ENCODE measurements around the gene KSR2. TPM values are rescaled to one million over a fixed set of nuclear protein-coding genes. Genes with fewer than 3 reads are reported as not detected.
"Not testable (repeated sequence)": the region's sequence is repeated elsewhere in the genome, so short reads cannot be mapped to it uniquely, and the experiment has no call there.

Gene KSR2
- polyA plus RNA-seq, 1 donor from 2014 or later: not detected

DNA sequence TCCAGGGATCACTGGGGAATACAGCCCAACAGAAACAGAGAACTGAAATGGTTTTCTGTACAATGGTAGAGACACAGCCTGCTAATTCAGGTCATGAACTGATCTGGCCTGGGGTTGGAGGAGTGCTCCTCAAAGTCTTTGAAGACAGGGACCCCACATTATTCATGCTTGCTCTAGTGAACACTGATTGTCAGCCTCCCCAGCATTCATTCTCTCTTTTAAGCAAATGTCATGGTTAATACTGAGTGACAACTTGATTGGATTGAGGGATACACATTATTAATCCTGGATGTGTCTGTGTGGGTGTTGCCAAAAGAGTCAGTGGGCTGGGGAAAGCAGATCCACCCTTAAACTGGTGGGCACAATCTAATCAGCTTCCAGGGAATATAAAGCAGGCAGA is 319.0 kb downstream of the KSR2 start:
- no peak overlapping the region for H3K4me3 Mint-ChIP-seq
- H3K4me1 Mint-ChIP-seq: peaks cover 0 to 3% (median 0%) of the 10 kb centered on the region in 3 donors
- no peaks in the 10 kb centered on the region for H3K36me3 Mint-ChIP-seq
- no peak overlapping the region for H3K27ac Mint-ChIP-seq
- H3K9me3 Mint-ChIP-seq: peaks cover 4 to 16% (median 11%) of the 10 kb centered on the region in 3 donors
- H3K27me3 Mint-ChIP-seq: no peaks in the 10 kb centered on the region

DNA sequence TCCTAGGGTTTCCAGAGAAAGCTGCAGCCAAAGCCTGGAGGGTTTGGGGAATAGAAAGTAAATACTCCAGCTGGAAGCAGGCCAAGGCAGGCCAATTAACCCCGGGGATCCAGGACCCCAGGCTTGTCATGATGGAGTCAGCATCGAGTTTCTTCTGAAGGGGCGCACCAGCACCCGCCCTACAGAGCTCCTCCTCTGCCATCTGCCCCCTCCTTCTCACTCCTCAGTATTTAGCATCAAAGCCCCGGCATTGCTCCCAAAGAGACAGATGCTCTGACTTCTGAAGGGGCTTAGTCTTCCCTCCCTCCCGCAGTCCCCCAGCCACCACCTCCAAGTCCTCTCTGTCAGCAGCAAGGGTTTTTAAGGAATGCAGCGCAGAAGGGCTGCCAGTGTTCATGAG is 322.3 kb downstream of the KSR2 start:
- Mint-ChIP-seq H3K27ac (no peak overlapping the region), H3K4me1 (peaks cover 0 to 3% (median 0%) of the 10 kb centered on the region in 3 donors), H3K36me3 (no peaks in the 10 kb centered on the region), H3K9me3 (peaks cover 4 to 8% (median 7%) of the 10 kb centered on the region in 3 donors), H3K27me3 (peaks cover 5% of the 10 kb centered on the region), H3K4me3 (no peak overlapping the region)

DNA sequence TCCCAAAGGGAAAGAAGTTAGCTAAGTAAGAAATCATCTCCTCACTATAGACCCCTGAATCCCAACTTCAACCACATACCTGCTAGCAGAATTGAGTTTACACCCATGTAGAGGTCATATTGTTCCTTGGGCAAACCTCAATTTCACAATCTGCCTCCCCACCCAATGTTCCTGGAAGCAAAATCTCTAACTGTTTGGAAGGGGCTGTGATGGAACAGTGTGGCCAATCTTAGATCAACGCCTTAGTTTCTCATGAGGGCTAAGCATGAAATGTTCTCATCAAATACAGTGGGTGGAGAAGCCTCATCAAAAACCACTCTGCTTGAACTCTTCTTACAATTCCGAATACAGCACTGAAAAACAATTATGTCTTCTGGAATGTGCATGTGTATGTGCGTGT is 323.3 kb downstream of the KSR2 start:
- H3K27ac Mint-ChIP-seq: no peak overlapping the region
- no peak overlapping the region for H3K4me3 Mint-ChIP-seq
- peaks cover 5% of the 10 kb centered on the region for H3K27me3 Mint-ChIP-seq
- H3K4me1 Mint-ChIP-seq: peaks cover 0 to 3% (median 0%) of the 10 kb centered on the region in 3 donors
- no peaks in the 10 kb centered on the region for H3K36me3 Mint-ChIP-seq
- H3K9me3 Mint-ChIP-seq: peaks cover 2 to 4% (median 2%) of the 10 kb centered on the region in 3 donors

DNA sequence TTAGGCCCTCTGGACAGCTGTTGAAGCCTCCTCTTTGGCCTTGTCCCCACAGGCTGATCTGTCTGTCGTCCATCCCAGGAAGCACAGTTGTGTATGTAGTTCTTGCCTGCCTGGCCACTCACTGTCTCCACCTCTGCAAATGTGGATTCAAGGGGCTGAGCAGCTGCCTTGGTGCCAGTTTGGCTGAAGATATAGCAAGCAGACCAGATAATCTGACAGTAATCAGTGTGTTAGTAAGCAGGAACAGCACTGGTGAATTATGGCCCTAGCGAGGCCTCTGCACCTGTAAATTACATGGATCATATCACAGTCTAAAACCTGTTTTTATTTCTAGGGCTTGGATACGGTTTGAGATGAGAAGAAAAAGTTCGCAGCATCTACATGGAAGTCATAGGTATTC is 324.8 kb downstream of the KSR2 start:
- peaks cover 5% of the 10 kb centered on the region for H3K27me3 Mint-ChIP-seq
- H3K4me3 Mint-ChIP-seq: no peak overlapping the region
- peaks cover 2 to 4% (median 2%) of the 10 kb centered on the region in 3 donors for H3K9me3 Mint-ChIP-seq
- no peak overlapping the region for H3K27ac Mint-ChIP-seq
- H3K36me3 Mint-ChIP-seq: no peaks in the 10 kb centered on the region
- peaks cover 0 to 3% (median 0%) of the 10 kb centered on the region in 3 donors for H3K4me1 Mint-ChIP-seq

DNA sequence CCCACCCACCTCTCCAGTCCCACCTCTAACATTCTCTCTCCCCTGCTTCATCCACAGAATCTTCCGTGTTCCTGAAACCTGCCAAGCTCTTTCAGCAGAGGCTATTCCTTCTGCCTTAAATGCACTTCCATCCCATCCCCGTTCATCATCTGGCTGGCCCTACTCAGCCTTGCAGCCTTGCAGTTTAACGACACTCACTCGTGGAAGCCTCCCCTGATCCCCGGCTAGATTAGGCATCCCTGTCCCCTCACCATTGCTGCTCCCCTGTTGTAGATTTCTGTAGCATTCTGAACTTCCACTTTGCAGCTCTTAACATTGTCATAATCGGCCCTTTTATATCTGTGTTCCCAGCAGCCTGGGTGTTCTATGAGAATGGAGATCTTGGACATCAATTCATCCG is 326.9 kb downstream of the KSR2 start:
- peaks cover 5% of the 10 kb centered on the region for H3K27me3 Mint-ChIP-seq

DNA sequence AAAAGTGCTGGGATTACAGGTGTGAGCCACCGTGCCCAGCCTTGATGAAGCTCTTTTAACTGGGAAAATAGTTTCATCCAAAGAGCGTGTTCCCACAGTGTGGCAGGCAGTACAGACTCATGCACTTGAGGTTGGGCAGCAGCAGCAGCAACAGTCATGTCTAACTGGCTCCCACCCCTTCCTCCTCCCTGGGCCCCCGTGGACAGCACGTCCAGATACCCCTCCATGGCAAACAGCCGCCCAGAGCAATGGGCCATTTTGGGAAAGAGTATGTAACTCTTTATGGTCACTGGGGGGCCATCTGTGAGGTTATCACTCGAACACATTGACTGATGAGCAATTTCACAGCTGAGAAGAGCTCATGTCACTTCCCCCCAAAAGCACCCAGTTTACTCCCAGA is 328.3 kb downstream of the KSR2 start:
- Mint-ChIP-seq H3K36me3 (no peaks in the 10 kb centered on the region), H3K4me3 (no peak overlapping the region), H3K27me3 (peaks cover 5% of the 10 kb centered on the region), H3K27ac (no peak overlapping the region), H3K4me1 (no peaks in the 10 kb centered on the region), H3K9me3 (peaks cover 0 to 16% (median 2%) of the 10 kb centered on the region in 3 donors)

More for the DNA sequence above, 326.9 kb downstream of the KSR2 start:
- H3K9me3 Mint-ChIP-seq: peaks cover 0 to 11% (median 2%) of the 10 kb centered on the region in 3 donors
- no peaks in the 10 kb centered on the region for H3K36me3 Mint-ChIP-seq
- H3K4me3 Mint-ChIP-seq: no peak overlapping the region
- peaks cover 0 to 2% (median 0%) of the 10 kb centered on the region in 3 donors for H3K4me1 Mint-ChIP-seq
- no peak overlapping the region for H3K27ac Mint-ChIP-seq

DNA sequence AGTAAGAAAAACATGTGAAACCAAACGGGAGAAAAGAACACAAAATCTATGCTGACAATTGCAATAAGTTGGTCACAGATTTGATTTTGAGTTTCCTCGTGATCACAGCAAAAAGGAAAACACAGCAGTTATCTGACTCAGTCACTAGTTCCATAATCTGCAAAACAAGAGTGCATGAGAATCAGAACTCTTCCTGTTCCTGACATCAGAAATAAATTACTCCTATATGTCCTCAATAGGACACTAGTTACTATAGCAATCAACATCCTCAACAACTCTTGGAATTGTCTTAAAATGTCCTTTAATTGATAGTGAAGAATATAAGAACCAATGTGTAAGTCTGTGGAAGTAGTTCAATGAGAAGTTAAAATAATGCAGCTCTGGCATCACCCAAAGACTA is 339.3 kb downstream of the KSR2 start:
- Mint-ChIP-seq H3K27me3 (no peaks in the 10 kb centered on the region), H3K36me3 (no peaks in the 10 kb centered on the region), H3K27ac (no peak overlapping the region), H3K4me1 (no peaks in the 10 kb centered on the region), H3K4me3 (no peak overlapping the region), H3K9me3 (peaks cover under 1 to 10% (median 7%) of the 10 kb centered on the region in 3 donors)

DNA sequence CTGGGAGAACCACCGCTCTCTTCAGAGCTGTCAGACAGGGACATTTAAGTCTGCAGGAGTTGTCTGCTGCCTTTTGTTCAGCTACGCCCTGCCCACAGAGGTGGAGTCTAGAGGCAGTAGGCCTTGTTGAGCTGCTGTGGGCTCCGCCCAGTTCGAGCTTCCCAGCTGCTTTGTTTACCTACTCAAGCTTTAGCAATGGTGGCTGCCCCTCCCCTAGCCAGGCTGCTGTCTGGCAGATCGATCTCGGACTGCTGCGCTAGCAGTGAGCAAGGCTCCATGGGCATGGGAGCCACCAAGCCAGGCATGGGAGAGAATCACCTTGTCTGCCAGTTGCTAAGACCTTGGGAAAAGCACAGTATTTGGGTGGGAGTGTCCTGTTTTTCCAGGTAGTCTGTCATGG is 340.1 kb downstream of the KSR2 start:
- not testable (repeated sequence) for H3K27ac Mint-ChIP-seq, H3K4me3 Mint-ChIP-seq, H3K27me3 Mint-ChIP-seq, H3K4me1 Mint-ChIP-seq, H3K36me3 Mint-ChIP-seq
- H3K9me3 Mint-ChIP-seq: peaks cover 1 to 10% (median 3%) of the 10 kb centered on the region in 3 donors

DNA sequence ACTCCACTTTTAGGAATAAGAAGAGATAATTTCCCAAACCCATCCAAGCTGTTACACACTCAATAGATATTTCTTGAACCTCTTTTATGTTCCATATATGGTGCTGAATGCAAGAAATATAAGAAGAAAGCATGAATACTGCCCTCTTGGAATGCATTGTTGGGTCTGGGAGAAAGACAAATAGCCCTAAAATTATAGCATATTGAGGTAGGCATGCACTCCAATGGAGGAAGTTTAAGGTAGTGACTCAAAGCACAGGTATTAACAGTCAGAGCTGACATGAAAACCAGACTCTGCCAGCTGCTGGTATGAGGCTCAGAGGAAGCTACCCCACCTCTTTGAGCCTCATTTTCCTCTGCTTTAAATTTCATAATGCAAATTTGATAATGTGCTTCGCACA is 346.0 kb downstream of the KSR2 start:
- Mint-ChIP-seq H3K27me3 (peaks cover 2% of the 10 kb centered on the region), H3K36me3 (no peaks in the 10 kb centered on the region), H3K9me3 (peaks cover 3 to 7% (median 5%) of the 10 kb centered on the region in 3 donors), H3K27ac (no peak overlapping the region), H3K4me3 (no peak overlapping the region), H3K4me1 (no peaks in the 10 kb centered on the region)

DNA sequence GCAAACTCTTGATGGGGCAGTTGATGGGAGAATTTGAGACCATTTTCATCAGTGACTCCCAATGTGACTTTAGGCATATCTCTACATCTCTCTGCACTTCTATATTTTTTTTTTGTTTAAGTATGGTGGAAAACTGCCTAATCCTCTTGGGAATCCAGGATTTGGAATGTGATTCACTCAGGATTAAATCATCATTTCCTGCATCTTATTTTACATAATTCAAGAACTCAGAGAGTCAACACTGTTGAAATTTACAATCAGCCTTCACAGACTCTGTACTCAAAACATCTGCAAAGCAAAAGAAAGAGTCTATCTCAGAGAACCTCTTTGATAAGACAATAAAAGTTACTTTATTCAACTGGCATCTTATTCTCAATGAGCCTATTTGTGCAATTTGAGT is 346.7 kb downstream of the KSR2 start:
- no peak overlapping the region for H3K4me3 Mint-ChIP-seq
- no peaks in the 10 kb centered on the region for H3K36me3 Mint-ChIP-seq
- H3K9me3 Mint-ChIP-seq: peaks cover 3 to 7% (median 5%) of the 10 kb centered on the region in 3 donors
- peaks cover 2% of the 10 kb centered on the region for H3K27me3 Mint-ChIP-seq
- no peak overlapping the region for H3K27ac Mint-ChIP-seq
- H3K4me1 Mint-ChIP-seq: no peaks in the 10 kb centered on the region

DNA sequence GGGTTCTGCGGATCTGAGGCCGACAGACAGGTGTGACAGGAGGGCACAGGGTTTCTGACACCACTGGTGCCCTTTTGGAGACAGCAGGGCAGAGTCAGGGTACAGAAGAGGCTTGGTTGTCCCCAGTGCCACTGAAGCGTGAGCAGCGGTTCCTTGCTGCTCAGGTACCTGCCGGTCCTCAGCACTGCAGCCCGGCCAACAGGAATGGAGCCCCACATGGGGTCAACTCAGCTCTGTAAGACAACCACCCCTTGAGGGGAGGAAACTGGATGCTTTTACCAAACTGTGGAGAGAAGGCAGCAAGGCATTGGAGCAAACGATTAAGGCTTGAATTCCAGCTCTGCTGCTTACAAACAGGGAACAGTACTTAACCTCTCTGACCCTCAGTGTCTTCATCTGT is 361.0 kb downstream of the KSR2 start:
- peaks cover 3 to 9% (median 4%) of the 10 kb centered on the region in 3 donors for H3K9me3 Mint-ChIP-seq
- no peaks in the 10 kb centered on the region for H3K27me3 Mint-ChIP-seq
- no peak overlapping the region for H3K27ac Mint-ChIP-seq
- no peak overlapping the region for H3K4me3 Mint-ChIP-seq
- H3K36me3 Mint-ChIP-seq: no peaks in the 10 kb centered on the region
- no peaks in the 10 kb centered on the region for H3K4me1 Mint-ChIP-seq

DNA sequence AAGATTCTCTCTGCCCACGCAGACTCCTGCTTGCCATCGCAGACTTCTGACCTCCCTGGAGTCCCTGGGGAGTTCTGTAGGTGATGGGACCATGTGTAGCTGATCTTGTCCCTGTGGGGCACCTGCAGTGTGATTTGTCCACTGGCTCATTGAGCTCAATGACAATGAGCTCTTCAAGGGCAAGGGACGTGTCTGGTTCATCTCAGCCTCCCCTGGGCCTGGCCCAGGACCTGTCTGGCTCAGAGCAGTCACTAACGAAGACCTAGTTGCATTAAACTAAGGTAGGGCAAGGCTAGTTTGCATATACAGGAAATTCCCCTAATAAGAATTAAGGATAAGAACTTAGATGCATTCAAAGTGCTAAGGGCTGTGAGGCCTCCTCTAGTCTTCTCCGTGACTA is 361.8 kb downstream of the KSR2 start:
- Mint-ChIP-seq H3K27me3 (no peaks in the 10 kb centered on the region), H3K9me3 (peaks cover 3 to 9% (median 4%) of the 10 kb centered on the region in 3 donors), H3K4me3 (no peak overlapping the region), H3K27ac (no peak overlapping the region), H3K4me1 (no peaks in the 10 kb centered on the region), H3K36me3 (no peaks in the 10 kb centered on the region)

DNA sequence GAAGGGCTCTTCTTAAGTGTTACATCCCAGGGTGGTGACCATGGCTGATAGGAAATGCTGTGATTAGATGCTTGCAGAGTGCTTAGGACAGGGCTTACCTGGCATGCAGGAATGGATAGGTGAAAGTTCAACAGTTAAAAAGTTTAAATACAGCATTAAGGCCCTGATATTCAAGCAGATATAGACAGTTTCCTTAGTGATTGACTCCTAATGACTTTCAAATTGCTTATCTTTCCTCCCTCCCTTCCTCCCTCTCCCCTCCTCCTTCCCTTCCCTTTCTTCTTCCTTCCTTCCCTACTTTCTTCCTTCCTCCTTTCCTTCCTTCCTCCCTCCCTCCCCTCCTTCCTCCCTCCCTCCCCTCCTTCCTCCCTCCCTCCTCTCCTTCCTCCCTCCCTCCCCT is 362.8 kb downstream of the KSR2 start:
- Mint-ChIP-seq H3K36me3 (no peaks in the 10 kb centered on the region), H3K9me3 (peaks cover 0 to 7% (median 3%) of the 10 kb centered on the region in 3 donors), H3K4me3 (no peak overlapping the region), H3K27me3 (no peaks in the 10 kb centered on the region), H3K4me1 (no peaks in the 10 kb centered on the region), H3K27ac (no peak overlapping the region)

DNA sequence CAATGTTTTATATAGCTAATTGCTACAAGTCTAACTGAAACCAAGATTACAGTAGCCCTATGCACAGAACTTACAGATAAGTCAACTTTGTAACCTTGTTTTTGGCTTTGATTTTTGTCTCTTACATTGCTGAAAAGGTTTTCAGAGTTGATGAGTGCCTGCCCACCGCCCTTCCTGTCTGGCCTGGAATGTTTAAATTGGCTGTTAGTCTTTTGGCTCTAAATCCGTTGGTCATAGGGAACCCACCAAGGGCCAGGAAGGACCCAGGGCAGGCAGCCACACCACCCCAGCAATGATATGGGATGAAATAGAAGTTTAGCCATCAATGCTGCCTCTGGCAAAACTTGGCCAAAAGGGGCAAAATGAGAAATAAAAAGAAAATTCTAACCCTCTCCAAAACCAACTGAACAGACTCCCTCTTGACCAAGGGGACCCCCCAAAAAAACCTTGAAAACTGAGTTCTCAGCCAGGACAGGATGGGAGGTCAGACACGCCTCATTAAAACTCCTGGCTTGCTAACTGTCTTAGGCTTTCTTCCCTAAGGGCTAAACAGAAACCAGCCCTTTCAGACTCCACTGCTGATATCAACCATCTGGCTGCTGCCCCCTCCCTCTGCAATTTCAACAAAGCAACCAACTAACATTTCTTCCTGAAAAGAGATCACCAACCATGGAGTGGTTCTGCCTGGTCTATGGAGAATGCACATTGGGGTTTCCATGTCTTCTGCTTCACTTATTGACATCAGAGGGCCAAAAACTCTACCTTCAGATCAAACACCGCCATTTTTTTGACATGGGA is 365.3 kb downstream of the KSR2 start:
- Mint-ChIP-seq H3K9me3 (peaks cover 0 to 7% (median 3%) of the 10 kb centered on the region in 3 donors), H3K27ac (peak overlapping the region in 1 of 3 donors; percentile 73), H3K27me3 (no peaks in the 10 kb centered on the region), H3K36me3 (no peaks in the 10 kb centered on the region), H3K4me1 (no peaks in the 10 kb centered on the region), H3K4me3 (no peak overlapping the region)

DNA sequence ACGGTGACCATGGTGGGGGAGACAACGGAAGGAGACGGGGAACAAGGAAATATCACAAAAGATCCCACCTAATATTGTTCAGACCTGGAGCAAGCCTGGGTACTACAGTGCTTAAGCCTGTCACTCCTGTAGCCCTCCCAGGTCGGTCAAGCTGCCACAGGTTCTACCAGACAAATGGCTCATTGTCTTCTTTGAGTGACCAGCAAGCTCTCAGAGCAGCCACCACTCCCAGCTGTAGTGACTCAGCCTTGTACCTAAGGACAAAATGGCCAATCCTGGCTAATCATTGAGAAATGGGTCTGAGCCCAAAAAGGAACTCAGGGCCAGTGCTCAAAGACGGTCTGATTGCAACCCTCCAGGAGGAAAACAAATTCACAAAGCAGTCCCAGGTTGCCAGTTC is 368.9 kb downstream of the KSR2 start:
- peaks cover 0 to 6% (median 2%) of the 10 kb centered on the region in 3 donors for H3K9me3 Mint-ChIP-seq
- no peak overlapping the region for H3K27ac Mint-ChIP-seq
- no peaks in the 10 kb centered on the region for H3K36me3 Mint-ChIP-seq
- no peak overlapping the region for H3K4me3 Mint-ChIP-seq
- H3K27me3 Mint-ChIP-seq: no peaks in the 10 kb centered on the region
- H3K4me1 Mint-ChIP-seq: no peaks in the 10 kb centered on the region

DNA sequence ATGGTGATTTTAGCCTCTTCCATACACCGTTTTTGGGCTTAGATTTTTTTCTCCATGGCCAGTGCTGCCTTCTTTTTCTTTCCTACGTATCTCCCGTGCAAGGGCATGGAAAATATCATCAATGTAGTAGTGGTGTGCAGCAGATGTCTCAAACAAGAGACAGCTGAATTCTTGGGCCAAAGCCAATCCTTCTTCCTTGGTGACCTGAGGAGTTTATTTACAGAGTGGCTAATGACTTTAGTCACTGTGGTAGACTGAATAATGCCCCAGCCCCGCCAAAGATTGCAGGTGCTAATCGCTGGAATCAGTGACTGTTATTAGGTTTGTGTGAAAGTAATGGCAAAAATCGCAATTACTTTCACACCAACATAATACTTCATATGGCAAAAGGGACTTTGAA is 371.8 kb downstream of the KSR2 start:
- Mint-ChIP-seq H3K36me3 (no peaks in the 10 kb centered on the region), H3K4me1 (no peaks in the 10 kb centered on the region), H3K27ac (no peak overlapping the region), H3K9me3 (peaks cover 0 to 6% (median 2%) of the 10 kb centered on the region in 3 donors), H3K27me3 (no peaks in the 10 kb centered on the region), H3K4me3 (no peak overlapping the region)

Measured in IgD-negative memory B cell (primary cell).